IMR-90 (cell line): ENCODE results near the gene PLXNB1.

Experiments
- CEBPB ChIP-seq: IDR thresholded peaks from 2 replicates; pipeline ENCODE4 v1.6.1; 2012; ENCODE audit warnings: low read depth, low read length, improper control_type of control experiment
- CHD1 ChIP-seq: IDR thresholded peaks from 2 replicates; pipeline ENCODE4 v1.6.1; 2012; ENCODE audit warnings: low read depth, low read length, improper control_type of control experiment
- FOS ChIP-seq: fragments of 150-350 bp; IDR thresholded peaks from 2 replicates; pipeline ENCODE4 v1.6.1; 2016; ENCODE audit warnings: low read depth, low read length
- MAFK ChIP-seq: IDR thresholded peaks from 2 replicates; pipeline ENCODE4 v1.6.1; 2012; ENCODE audit warnings: low read depth, low read length, improper control_type of control experiment
- MAZ ChIP-seq: IDR thresholded peaks from 2 replicates; pipeline ENCODE4 v1.6.1; 2012; ENCODE audit warnings: low read depth, mild to moderate bottlenecking, low read length, improper control_type of control experiment, moderate library complexity, borderline replicate concordance
- MXI1 ChIP-seq: IDR thresholded peaks from 2 replicates; pipeline ENCODE4 v1.6.1; 2012; ENCODE audit warnings: low read depth, mild to moderate bottlenecking, low read length, moderate library complexity, borderline replicate concordance
- NFE2L2 ChIP-seq: fragments of 150-350 bp; IDR thresholded peaks from 2 replicates; pipeline ENCODE4 v1.6.1; 2016; ENCODE audit warnings: low read depth, mild to moderate bottlenecking, low read length
- POLR2A ChIP-seq: IDR thresholded peaks from 2 replicates; pipeline ENCODE4 v1.6.1; 2012; ENCODE audit warnings: mild to moderate bottlenecking, low read depth, low read length
- RAD21 ChIP-seq: IDR thresholded peaks from 2 replicates; pipeline ENCODE4 v1.6.1; 2012; ENCODE audit warnings: low read length, improper control_type of control experiment
- RCOR1 ChIP-seq: IDR thresholded peaks from 2 replicates; pipeline ENCODE4 v1.6.1; 2012; ENCODE audit warnings: mild to moderate bottlenecking, low read length, improper control_type of control experiment; ENCODE audit not compliant: insufficient replicate concordance
- SMC3 ChIP-seq: fragments of 150-350 bp; IDR thresholded peaks from 2 replicates; pipeline ENCODE4 v1.6.1; 2016; ENCODE audit warnings: low read depth, mild to moderate bottlenecking, antibody characterized with exemption, low read length, moderate library complexity
- TF ChIP-seq, protein P1 (sequence below): fragments of 150-350 bp; IDR thresholded peaks from 2 replicates; pipeline ENCODE4 v1.6.1; 2016; ENCODE audit warnings: low read depth, mild to moderate bottlenecking, low read length, moderate library complexity, borderline replicate concordance
- TF ChIP-seq, protein P2 (sequence below): conservative IDR thresholded peaks from 2 replicates; pipeline ENCODE4 v1.5.1; 2012; ENCODE audit warnings: mild to moderate bottlenecking, low read depth, low read length, improper control_type of control experiment
- TF ChIP-seq, protein P3 (sequence below): fragments of 150-350 bp; IDR thresholded peaks from 2 replicates; pipeline ENCODE4 v1.6.1; 2017; ENCODE audit warnings: mild to moderate bottlenecking, antibody characterized with exemption, low read length, low read depth

DNA sequence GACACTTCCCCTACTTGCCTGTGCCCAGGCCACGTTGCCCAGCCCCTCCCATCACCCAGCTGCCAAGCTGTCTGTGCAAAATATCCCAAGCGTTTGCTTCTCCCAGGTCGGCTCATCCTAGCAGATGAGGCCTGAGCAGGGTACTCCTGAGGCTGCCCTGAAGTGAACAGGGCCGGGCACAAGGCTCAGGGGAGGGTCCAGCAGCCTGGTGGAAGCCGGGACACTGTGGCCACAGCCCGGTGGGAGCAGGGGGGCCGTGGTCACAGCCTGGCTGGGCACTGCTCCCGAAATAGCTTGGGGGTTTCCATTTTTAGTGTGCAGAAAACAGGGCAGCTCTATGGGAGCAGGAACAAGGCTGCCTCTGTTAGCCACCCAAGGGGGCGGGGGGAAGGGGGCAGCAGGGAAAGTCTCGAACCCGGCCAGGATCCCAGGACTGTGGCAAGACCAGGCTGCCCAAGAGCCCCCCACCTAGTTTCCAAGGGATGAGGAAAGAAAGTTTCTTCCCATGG lies 3.4 kb downstream of the PLXNB1 start:
- TF ChIP-seq CHD1 (no peak), SMC3 (no peak), CEBPB (no peak), POLR2A (no peak), MAFK (no peak), MXI1 (no peak), RAD21 (no peak), MAZ (no peak), RCOR1 (no peak), NFE2L2 (no peak), FOS (no peak)
- TF ChIP-seq, protein P1, sequence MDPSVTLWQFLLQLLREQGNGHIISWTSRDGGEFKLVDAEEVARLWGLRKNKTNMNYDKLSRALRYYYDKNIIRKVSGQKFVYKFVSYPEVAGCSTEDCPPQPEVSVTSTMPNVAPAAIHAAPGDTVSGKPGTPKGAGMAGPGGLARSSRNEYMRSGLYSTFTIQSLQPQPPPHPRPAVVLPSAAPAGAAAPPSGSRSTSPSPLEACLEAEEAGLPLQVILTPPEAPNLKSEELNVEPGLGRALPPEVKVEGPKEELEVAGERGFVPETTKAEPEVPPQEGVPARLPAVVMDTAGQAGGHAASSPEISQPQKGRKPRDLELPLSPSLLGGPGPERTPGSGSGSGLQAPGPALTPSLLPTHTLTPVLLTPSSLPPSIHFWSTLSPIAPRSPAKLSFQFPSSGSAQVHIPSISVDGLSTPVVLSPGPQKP, result no peak
- TF ChIP-seq, protein P2, sequence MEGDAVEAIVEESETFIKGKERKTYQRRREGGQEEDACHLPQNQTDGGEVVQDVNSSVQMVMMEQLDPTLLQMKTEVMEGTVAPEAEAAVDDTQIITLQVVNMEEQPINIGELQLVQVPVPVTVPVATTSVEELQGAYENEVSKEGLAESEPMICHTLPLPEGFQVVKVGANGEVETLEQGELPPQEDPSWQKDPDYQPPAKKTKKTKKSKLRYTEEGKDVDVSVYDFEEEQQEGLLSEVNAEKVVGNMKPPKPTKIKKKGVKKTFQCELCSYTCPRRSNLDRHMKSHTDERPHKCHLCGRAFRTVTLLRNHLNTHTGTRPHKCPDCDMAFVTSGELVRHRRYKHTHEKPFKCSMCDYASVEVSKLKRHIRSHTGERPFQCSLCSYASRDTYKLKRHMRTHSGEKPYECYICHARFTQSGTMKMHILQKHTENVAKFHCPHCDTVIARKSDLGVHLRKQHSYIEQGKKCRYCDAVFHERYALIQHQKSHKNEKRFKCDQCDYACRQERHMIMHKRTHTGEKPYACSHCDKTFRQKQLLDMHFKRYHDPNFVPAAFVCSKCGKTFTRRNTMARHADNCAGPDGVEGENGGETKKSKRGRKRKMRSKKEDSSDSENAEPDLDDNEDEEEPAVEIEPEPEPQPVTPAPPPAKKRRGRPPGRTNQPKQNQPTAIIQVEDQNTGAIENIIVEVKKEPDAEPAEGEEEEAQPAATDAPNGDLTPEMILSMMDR, result no peak
- TF ChIP-seq, protein P3, sequence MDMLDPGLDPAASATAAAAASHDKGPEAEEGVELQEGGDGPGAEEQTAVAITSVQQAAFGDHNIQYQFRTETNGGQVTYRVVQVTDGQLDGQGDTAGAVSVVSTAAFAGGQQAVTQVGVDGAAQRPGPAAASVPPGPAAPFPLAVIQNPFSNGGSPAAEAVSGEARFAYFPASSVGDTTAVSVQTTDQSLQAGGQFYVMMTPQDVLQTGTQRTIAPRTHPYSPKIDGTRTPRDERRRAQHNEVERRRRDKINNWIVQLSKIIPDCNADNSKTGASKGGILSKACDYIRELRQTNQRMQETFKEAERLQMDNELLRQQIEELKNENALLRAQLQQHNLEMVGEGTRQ, result no peak
